Lower leg skin (tissue), 3 donors: ENCODE results near the gene DCAF17.
"Not testable (repeated sequence)": the region's sequence is repeated elsewhere in the genome, so short reads cannot be mapped to it uniquely, and the experiment has no call there.

Experiments used
- CTCF ChIP-seq, 3 donors: fragments of 450-650 bp; IDR thresholded peaks; one replicate each; pipeline ENCODE4 v1.5.1; 2016; ENCODE audit warnings: antibody characterized with exemption in 3 of 3, mild to moderate bottlenecking in 3 of 3, moderate library complexity in 2 of 3
- POLR2A ChIP-seq, 2 donors: fragments of 450-650 bp; IDR thresholded peaks; one replicate each; pipeline ENCODE4 v1.6.1; 2016 to 2017; ENCODE audit warnings: antibody characterized with exemption in 2 of 2, mild to moderate bottlenecking in 1 of 2, moderate library complexity in 1 of 2

GRCh38 chr2:171497664-171498063 is 63.6 kb downstream of the DCAF17 start:
- not testable (repeated sequence) for TF ChIP-seq CTCF, POLR2A (IDR thresholded peaks at IDR 0.05)
